ENCODE measurements around the gene DGKB. TPM values are rescaled to one million over a fixed set of nuclear protein-coding genes. Genes with fewer than 3 reads are reported as not detected.

Gene DGKB
- total RNA-seq, 1 experiment from 2014 or later: not detected

- no peaks in the 10 kb centered on the region for H3K36me3 ChIP-seq (ENCODE audit: insufficient read depth, low read length, poor library complexity, severe bottlenecking)
- CTCF ChIA-PET: no interaction called here
- no peak overlapping the region for H3K27ac ChIP-seq (ENCODE audit: low read depth, low read length, poor library complexity, severe bottlenecking)
- TF ChIP-seq CTCF (conservative IDR thresholded peaks at IDR 0.05; ENCODE audit: low read depth, low read length) (no peak), EZH2 (IDR thresholded peaks at IDR 0.05; ENCODE audit: borderline replicate concordance, low read depth, low read length, poor library complexity, severe bottlenecking) (no peak)
- POLR2A ChIA-PET (ENCODE audit: low non-redundant PET): no interaction called here
- no peaks in the 10 kb centered on the region for H3K27me3 ChIP-seq (replicated peaks; ENCODE audit: insufficient read depth, low read depth, low read length, poor library complexity)
- H3K4me3 ChIP-seq (ENCODE audit: low read depth, low read length, poor library complexity, severe bottlenecking): no peak overlapping the region
- no peak for DNase-seq (ENCODE audit: low spot score)
- no peaks in the 10 kb centered on the region for H3K9me3 ChIP-seq (ENCODE audit: low read depth, low read length, poor library complexity, severe bottlenecking)
- H3K4me1 ChIP-seq (ENCODE audit: insufficient read depth, low read length, poor library complexity, severe bottlenecking): no peaks in the 10 kb centered on the region
- intact Hi-C loops (cut with micrococcal nuclease; ENCODE audit: unreplicated experiment): no loop called here
- BruUV-seq (replicated peaks): no TSS peak
Measured at GRCh38 chr7:14377646-14378266, 524.8 kb downstream of the DGKB start.

- Histone ChIP-seq H3K9me3 (ENCODE audit: low read depth, low read length, poor library complexity, severe bottlenecking) (no peaks in the 10 kb centered on the region), H3K36me3 (ENCODE audit: insufficient read depth, low read length, poor library complexity, severe bottlenecking) (no peaks in the 10 kb centered on the region), H3K4me1 (ENCODE audit: insufficient read depth, low read length, poor library complexity, severe bottlenecking) (no peaks in the 10 kb centered on the region), H3K27me3 (replicated peaks; ENCODE audit: insufficient read depth, low read depth, low read length, poor library complexity) (no peaks in the 10 kb centered on the region), H3K4me3 (ENCODE audit: low read depth, low read length, poor library complexity, severe bottlenecking) (no peak overlapping the region), H3K27ac (ENCODE audit: low read depth, low read length, poor library complexity, severe bottlenecking) (no peak overlapping the region)
- ChIA-PET POLR2A (ENCODE audit: low non-redundant PET) (no interaction called here), CTCF (no interaction called here)
- no peak for DNase-seq (ENCODE audit: low spot score)
- TF ChIP-seq EZH2 (IDR thresholded peaks at IDR 0.05; ENCODE audit: borderline replicate concordance, low read depth, low read length, poor library complexity, severe bottlenecking) (no peak), CTCF (conservative IDR thresholded peaks at IDR 0.05; ENCODE audit: low read depth, low read length) (no peak)
- intact Hi-C loops (cut with micrococcal nuclease; ENCODE audit: unreplicated experiment): no loop called here
- BruUV-seq (replicated peaks): no TSS peak
Measured at GRCh38 chr7:14376711-14377110, 525.8 kb downstream of the DGKB start.

GRCh38 chr7:14375998-14376397 is 526.6 kb downstream of the DGKB start:
- H3K9me3 ChIP-seq (ENCODE audit: low read depth, low read length, poor library complexity, severe bottlenecking): no peaks in the 10 kb centered on the region
- no peaks in the 10 kb centered on the region for H3K27me3 ChIP-seq (replicated peaks; ENCODE audit: insufficient read depth, low read depth, low read length, poor library complexity)
- TF ChIP-seq EZH2 (IDR thresholded peaks at IDR 0.05; ENCODE audit: borderline replicate concordance, low read depth, low read length, poor library complexity, severe bottlenecking) (no peak), CTCF (conservative IDR thresholded peaks at IDR 0.05; ENCODE audit: low read depth, low read length) (no peak)
- DNase-seq (ENCODE audit: low spot score): no peak
- POLR2A ChIA-PET (ENCODE audit: low non-redundant PET): no interaction called here
- CTCF ChIA-PET: no interaction called here
- H3K27ac ChIP-seq (ENCODE audit: low read depth, low read length, poor library complexity, severe bottlenecking): no peak overlapping the region
- no peak overlapping the region for H3K4me3 ChIP-seq (ENCODE audit: low read depth, low read length, poor library complexity, severe bottlenecking)
- BruUV-seq (replicated peaks): no TSS peak
- intact Hi-C loops (cut with micrococcal nuclease; ENCODE audit: unreplicated experiment): no loop called here
- no peaks in the 10 kb centered on the region for H3K36me3 ChIP-seq (ENCODE audit: insufficient read depth, low read length, poor library complexity, severe bottlenecking)
- no peaks in the 10 kb centered on the region for H3K4me1 ChIP-seq (ENCODE audit: insufficient read depth, low read length, poor library complexity, severe bottlenecking)
